Neural crest cell (in vitro differentiated cells): ENCODE measurements around the gene PLCB1. TPM values are rescaled to one million over a fixed set of nuclear protein-coding genes. Genes with fewer than 3 reads are reported as not detected.

Source experiments
- DNase-seq: peaks from one replicate; pipeline ENCODE4 v3.0.0; 2021; ENCODE audit warnings: low read depth, mixed read lengths, low spot score
- H3K27ac Mint-ChIP-seq: one replicate; pipeline ENCODE4 v1.8.0; 2021; ENCODE audit warnings: mild to moderate bottlenecking, mixed read lengths; ENCODE audit not compliant: unreplicated experiment
- H3K27me3 Mint-ChIP-seq: 2 replicates; pipeline ENCODE4 v1.8.0; 2021; ENCODE audit warnings: low read depth, mild to moderate bottlenecking, mixed read lengths
- H3K36me3 Mint-ChIP-seq: 2 replicates; pipeline ENCODE4 v1.8.0; 2021; ENCODE audit warnings: low read depth, mild to moderate bottlenecking, mixed read lengths
- H3K4me1 Mint-ChIP-seq: 2 replicates; pipeline ENCODE4 v1.8.0; 2021; ENCODE audit warnings: mixed read lengths
- H3K4me3 Mint-ChIP-seq: one replicate; pipeline ENCODE4 v1.8.0; 2021; ENCODE audit warnings: mild to moderate bottlenecking, mixed read lengths
- H3K9me3 Mint-ChIP-seq: 2 replicates; pipeline ENCODE4 v1.8.0; 2021; ENCODE audit warnings: mixed read lengths
- total RNA-seq: library from RNA; stranded (reverse); gene quantifications from 2 replicates; pipeline ENCODE4 v1.2.1, GENCODE V29; 2021
- TF ChIP-seq, protein P1 (sequence below): fragments of 200-600 bp; sonication (generic); conservative IDR thresholded peaks from 2 replicates; pipeline ENCODE4 v1.5.0; 2021; ENCODE audit warnings: antibody characterized with exemption, mild to moderate bottlenecking

Gene PLCB1
- total RNA-seq, 1 donor from 2014 or later: 13.7 TPM

DNA sequence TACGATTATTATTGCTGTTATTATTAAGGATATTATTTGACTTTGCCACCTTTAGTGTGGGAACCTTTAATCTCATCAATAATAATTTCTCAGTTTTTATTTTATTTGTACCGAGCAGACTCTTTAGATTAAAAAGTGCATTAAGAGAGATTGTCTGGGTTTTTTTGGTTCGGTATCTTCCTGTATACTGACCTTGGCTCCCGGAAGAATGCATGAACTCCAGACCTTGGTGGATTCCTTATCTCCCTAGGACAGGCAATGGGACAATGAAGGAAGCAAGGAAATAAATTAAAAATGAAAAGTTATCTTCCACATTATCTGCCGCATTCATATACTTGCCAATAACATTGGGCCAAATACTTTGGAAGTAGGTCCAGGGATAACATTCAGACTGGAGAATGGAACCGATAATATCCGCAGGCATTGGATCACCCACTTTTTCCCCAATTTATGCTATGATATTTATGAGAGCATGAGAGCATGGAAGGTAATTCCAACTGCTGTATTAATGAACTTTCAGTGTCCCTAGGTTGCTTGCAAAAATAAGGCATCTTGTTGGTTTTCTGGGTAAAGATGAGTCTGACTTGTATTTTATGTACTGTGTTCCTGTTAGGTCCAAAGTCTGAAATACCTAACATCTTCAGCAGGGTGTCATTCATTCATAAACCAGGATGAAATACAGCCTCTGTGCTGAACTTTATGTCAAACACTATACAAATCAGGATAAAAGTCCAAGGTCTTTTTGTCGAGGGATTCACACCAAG, 232.1 kb downstream of the PLCB1 start:
- no peak overlapping the region for H3K27ac Mint-ChIP-seq
- H3K4me3 Mint-ChIP-seq: no peak overlapping the region
- H3K27me3 Mint-ChIP-seq: no peaks in the 10 kb centered on the region
- H3K9me3 Mint-ChIP-seq: no peaks in the 10 kb centered on the region
- no peak for DNase-seq
- no peaks in the 10 kb centered on the region for H3K36me3 Mint-ChIP-seq
- TF ChIP-seq, protein P1, sequence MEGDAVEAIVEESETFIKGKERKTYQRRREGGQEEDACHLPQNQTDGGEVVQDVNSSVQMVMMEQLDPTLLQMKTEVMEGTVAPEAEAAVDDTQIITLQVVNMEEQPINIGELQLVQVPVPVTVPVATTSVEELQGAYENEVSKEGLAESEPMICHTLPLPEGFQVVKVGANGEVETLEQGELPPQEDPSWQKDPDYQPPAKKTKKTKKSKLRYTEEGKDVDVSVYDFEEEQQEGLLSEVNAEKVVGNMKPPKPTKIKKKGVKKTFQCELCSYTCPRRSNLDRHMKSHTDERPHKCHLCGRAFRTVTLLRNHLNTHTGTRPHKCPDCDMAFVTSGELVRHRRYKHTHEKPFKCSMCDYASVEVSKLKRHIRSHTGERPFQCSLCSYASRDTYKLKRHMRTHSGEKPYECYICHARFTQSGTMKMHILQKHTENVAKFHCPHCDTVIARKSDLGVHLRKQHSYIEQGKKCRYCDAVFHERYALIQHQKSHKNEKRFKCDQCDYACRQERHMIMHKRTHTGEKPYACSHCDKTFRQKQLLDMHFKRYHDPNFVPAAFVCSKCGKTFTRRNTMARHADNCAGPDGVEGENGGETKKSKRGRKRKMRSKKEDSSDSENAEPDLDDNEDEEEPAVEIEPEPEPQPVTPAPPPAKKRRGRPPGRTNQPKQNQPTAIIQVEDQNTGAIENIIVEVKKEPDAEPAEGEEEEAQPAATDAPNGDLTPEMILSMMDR: no peak
- peaks cover 4% of the 10 kb centered on the region for H3K4me1 Mint-ChIP-seq

DNA sequence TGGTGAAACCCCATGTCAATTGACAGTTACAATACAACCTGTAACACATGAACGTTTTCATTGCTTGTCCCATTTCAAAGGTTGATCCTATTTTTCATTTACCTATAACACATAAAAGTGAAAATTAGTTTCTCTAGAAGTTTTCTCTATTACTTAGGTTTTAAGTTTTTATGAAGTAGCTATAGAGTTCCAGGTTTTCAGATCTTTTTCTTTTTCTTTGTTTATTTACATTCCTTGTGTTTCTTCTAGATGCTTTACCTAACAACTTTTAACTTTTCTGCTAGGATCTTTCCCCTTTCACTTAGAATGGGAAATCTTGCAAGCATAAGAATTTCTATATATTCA, 232.6 kb downstream of the PLCB1 start:
- H3K9me3 Mint-ChIP-seq: no peaks in the 10 kb centered on the region

DNA sequence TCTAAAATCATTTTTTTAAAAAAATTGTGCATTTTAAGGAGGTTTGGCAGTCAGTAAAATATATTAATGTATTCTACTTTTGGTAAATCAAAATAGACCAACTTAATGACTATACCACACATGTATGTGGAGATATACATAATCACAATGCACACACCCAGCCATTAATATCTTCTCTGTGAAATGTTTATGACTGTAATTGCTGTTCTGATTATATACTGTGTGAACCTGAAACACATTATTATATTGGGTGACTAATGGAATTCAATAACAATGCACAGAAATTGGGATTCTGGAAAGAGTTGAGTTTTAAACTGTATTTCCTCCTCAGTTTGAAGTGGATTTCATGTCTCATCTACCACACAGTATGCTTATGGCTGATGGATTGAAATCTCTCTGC, 233.6 kb downstream of the PLCB1 start:
- no peaks in the 10 kb centered on the region for H3K27me3 Mint-ChIP-seq
- H3K4me3 Mint-ChIP-seq: no peak overlapping the region
- TF ChIP-seq, protein P1: no peak
- no peaks in the 10 kb centered on the region for H3K36me3 Mint-ChIP-seq
- H3K27ac Mint-ChIP-seq: no peak overlapping the region
- H3K4me1 Mint-ChIP-seq: peaks cover 1% of the 10 kb centered on the region
- no peaks in the 10 kb centered on the region for H3K9me3 Mint-ChIP-seq
- DNase-seq: no peak

More for the DNA sequence above, 232.6 kb downstream of the PLCB1 start:
- Mint-ChIP-seq H3K4me3 (no peak overlapping the region), H3K4me1 (peaks cover 4% of the 10 kb centered on the region), H3K36me3 (no peaks in the 10 kb centered on the region), H3K27me3 (no peaks in the 10 kb centered on the region), H3K27ac (no peak overlapping the region)
- no peak for DNase-seq
- TF ChIP-seq, protein P1: no peak

DNA sequence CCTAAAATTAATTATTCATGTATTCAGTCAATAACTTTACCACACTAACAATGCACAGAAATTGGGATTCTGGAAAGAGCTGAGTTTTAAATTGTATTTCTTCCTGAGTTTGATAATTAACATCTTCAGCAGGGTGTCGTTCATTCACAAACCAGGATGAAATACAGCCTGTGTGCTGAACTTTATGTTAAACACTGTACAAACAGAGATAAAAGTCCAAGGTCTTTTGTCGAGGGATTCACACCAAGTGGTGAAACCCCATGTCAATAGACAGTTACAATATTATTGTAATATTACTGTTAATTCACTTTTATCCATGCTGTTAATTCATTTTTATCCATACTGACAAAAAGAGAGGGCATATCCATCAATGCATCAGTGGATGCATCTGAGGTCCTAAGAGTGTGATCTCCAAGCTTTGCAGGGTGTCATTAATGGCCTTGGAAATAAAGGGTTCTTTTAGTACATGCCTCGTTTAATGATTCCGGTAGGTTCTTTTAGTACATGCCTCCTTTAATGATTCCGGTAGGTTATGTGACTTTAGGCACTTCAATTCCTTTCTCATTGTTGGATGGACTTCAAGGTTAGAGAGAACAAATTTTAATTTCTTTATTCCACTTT, 234.3 kb downstream of the PLCB1 start:
- TF ChIP-seq, protein P1: no peak
- H3K4me1 Mint-ChIP-seq: no peaks in the 10 kb centered on the region
- H3K4me3 Mint-ChIP-seq: no peak overlapping the region
- H3K9me3 Mint-ChIP-seq: no peaks in the 10 kb centered on the region
- no peaks in the 10 kb centered on the region for H3K27me3 Mint-ChIP-seq
- H3K36me3 Mint-ChIP-seq: no peaks in the 10 kb centered on the region
- DNase-seq: no peak
- no peak overlapping the region for H3K27ac Mint-ChIP-seq

DNA sequence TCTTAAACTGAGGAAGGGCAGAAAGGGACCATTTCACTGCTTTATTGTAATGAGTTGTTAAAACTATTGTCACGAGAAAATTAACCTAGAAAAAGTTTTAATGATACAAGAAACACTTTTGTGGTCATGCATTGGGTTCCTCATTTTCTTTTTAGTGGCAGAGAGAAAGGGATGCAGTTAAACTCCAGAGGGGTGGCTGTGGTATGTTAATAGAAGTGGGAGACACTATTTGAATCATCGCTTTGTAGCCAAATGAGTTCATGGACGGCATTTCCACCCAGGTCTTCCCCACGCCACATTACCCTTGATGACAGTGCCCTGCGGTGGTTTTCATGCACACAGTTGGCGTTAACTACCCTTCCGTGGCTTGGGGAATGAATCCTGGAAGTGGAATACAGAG, 235.6 kb downstream of the PLCB1 start:
- H3K27me3 Mint-ChIP-seq: no peaks in the 10 kb centered on the region
- H3K27ac Mint-ChIP-seq: no peak overlapping the region

More for the DNA sequence above, 235.6 kb downstream of the PLCB1 start:
- Mint-ChIP-seq H3K9me3 (no peaks in the 10 kb centered on the region), H3K4me3 (no peak overlapping the region), H3K36me3 (no peaks in the 10 kb centered on the region), H3K4me1 (no peaks in the 10 kb centered on the region)
- TF ChIP-seq, protein P1: no peak
- DNase-seq: no peak
